HL-60 (cell line): ENCODE results near the gene NEGR1.

Experiments used
- DNase-seq, 2 experiments: peaks; one replicate each; pipeline ENCODE4 v3.0.0-alpha.2; 2010 to 2020; ENCODE audit warnings: low read depth in 1 of 2, low spot score in 1 of 2
- H3K27ac ChIP-seq: fragments of 250-450 bp; sonication (Bioruptor Pico); replicated peaks from 2 replicates; pipeline ENCODE4 v1.5.1; 2020; ENCODE audit warnings: mild to moderate bottlenecking, moderate library complexity
- H3K27me3 ChIP-seq: fragments of 250-450 bp; sonication (Bioruptor Pico); 2 replicates; pipeline ENCODE4 v1.5.1; 2021; ENCODE audit warnings: mild to moderate bottlenecking, moderate library complexity; ENCODE audit not compliant: insufficient read depth, poor library complexity, severe bottlenecking
- H3K4me3 ChIP-seq: replicated peaks from 2 replicates; pipeline ENCODE4 v1.5.1; 2011; ENCODE audit warnings: mild to moderate bottlenecking, control low read depth, low read length; ENCODE audit not compliant: insufficient read depth
- GABPA ChIP-seq: IDR thresholded peaks from 2 replicates; pipeline ENCODE4 v1.6.1; 2012; ENCODE audit warnings: low read depth
- POLR2AphosphoS5 ChIP-seq: IDR thresholded peaks from 2 replicates; pipeline ENCODE4 v1.6.1; 2012; ENCODE audit warnings: low read depth
- SPI1 ChIP-seq: IDR thresholded peaks from 2 replicates; pipeline ENCODE4 v1.6.1; 2012; ENCODE audit warnings: low read depth, mild to moderate bottlenecking, borderline replicate concordance
- TF ChIP-seq, protein P1 (sequence below): IDR thresholded peaks from one replicate; pipeline ENCODE4 v1.5.1; 2011; ENCODE audit warnings: low read length, control low read depth, inconsistent platforms; ENCODE audit not compliant: insufficient read depth
- TF ChIP-seq, protein P2 (sequence below): IDR thresholded peaks from 2 replicates; pipeline ENCODE4 v1.6.1; 2012; ENCODE audit warnings: low read depth; ENCODE audit not compliant: insufficient replicate concordance

Gene NEGR1

DNA sequence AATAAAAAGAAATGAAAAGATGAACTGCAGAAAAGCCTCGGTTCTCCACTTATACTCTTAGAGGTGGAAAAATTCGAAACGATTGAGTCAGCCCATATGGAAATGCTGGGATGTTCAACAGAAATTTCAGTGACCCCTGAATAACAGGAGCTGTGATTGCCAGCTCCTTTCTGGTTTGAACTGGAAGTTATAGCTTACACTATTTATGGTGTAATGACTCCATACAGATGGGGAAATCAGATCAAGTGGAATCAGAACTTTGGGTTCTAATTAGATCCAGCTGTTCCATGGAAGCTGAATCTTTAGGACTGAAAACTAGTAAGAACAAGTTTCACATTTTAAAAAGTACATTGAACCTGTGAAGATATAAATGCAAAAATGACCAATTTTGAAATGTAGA is 632.2 kb downstream of the NEGR1 start:
- Histone ChIP-seq H3K27me3 (no peaks in the 10 kb centered on the region), H3K27ac (no peak overlapping the region), H3K4me3 (no peak overlapping the region)
- no peak for TF ChIP-seq POLR2AphosphoS5
- TF ChIP-seq, protein P1, sequence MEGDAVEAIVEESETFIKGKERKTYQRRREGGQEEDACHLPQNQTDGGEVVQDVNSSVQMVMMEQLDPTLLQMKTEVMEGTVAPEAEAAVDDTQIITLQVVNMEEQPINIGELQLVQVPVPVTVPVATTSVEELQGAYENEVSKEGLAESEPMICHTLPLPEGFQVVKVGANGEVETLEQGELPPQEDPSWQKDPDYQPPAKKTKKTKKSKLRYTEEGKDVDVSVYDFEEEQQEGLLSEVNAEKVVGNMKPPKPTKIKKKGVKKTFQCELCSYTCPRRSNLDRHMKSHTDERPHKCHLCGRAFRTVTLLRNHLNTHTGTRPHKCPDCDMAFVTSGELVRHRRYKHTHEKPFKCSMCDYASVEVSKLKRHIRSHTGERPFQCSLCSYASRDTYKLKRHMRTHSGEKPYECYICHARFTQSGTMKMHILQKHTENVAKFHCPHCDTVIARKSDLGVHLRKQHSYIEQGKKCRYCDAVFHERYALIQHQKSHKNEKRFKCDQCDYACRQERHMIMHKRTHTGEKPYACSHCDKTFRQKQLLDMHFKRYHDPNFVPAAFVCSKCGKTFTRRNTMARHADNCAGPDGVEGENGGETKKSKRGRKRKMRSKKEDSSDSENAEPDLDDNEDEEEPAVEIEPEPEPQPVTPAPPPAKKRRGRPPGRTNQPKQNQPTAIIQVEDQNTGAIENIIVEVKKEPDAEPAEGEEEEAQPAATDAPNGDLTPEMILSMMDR: no peak
- TF ChIP-seq SPI1: no peak
- TF ChIP-seq, protein P2, sequence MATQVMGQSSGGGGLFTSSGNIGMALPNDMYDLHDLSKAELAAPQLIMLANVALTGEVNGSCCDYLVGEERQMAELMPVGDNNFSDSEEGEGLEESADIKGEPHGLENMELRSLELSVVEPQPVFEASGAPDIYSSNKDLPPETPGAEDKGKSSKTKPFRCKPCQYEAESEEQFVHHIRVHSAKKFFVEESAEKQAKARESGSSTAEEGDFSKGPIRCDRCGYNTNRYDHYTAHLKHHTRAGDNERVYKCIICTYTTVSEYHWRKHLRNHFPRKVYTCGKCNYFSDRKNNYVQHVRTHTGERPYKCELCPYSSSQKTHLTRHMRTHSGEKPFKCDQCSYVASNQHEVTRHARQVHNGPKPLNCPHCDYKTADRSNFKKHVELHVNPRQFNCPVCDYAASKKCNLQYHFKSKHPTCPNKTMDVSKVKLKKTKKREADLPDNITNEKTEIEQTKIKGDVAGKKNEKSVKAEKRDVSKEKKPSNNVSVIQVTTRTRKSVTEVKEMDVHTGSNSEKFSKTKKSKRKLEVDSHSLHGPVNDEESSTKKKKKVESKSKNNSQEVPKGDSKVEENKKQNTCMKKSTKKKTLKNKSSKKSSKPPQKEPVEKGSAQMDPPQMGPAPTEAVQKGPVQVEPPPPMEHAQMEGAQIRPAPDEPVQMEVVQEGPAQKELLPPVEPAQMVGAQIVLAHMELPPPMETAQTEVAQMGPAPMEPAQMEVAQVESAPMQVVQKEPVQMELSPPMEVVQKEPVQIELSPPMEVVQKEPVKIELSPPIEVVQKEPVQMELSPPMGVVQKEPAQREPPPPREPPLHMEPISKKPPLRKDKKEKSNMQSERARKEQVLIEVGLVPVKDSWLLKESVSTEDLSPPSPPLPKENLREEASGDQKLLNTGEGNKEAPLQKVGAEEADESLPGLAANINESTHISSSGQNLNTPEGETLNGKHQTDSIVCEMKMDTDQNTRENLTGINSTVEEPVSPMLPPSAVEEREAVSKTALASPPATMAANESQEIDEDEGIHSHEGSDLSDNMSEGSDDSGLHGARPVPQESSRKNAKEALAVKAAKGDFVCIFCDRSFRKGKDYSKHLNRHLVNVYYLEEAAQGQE: no peak
- TF ChIP-seq GABPA: no peak
- DNase-seq: no peak

DNA sequence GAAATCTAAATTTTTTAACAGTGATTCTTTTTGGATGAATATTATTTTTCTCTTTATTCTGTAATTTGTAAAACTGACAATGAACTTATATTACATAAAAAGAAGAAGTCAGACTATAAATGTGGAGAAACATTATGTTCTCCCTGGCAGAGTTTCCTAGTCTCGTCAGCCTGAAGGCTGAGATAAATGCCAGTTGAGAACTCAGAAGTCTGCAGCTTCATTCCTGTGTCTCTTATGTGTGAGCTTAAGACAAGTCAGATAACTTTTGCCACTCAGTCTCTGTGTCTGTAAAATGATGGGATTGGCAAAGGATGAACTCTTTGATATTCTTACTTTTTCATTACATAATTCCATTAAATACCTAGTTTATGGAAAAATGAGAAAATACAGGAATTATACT is 632.7 kb downstream of the NEGR1 start:
- Histone ChIP-seq H3K27ac (no peak overlapping the region), H3K27me3 (no peaks in the 10 kb centered on the region), H3K4me3 (no peak overlapping the region)
- no peak for DNase-seq
- TF ChIP-seq, protein P2: no peak
- TF ChIP-seq, protein P1: no peak
- TF ChIP-seq POLR2AphosphoS5: no peak
- no peak for TF ChIP-seq SPI1
- no peak for TF ChIP-seq GABPA

DNA sequence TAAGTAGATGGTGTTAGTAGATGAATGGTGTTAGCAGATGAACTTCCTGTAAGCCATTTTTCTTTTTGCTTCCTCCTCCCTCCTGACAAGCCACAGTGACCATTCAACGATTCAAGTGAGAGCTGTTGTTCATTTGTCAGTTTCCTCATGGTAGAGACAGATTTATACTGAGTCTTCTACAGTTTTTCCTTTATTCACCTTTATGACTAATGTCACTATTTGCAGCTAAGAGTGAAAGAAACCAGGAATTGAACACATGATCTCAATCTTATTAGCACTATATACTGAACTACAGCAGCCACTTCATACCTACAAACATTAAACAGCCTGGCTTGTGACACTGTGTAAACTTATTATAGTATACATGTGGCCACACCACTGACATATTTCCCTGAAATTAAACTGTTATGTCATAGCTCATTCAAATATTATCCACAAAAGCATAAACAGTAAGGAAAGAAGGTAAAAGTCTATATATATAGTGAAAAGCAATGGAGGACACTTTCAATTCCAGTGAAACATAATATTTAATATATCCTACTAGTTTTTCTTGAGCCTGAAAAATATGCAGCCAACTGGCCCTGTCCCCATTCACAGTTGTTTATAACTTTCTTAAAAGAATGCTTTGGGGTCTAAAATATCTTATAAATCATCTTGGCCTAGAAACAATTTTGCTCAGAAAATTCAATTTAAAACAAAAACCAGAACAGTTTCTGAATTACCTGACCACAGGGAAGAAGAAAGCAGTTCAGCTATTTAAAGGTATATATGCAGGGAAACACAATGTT is 634.6 kb downstream of the NEGR1 start:
- no peak overlapping the region for H3K27ac ChIP-seq
- DNase-seq: no peak
- H3K4me3 ChIP-seq: no peak overlapping the region
- H3K27me3 ChIP-seq: no peaks in the 10 kb centered on the region
- no peak for TF ChIP-seq GABPA
- TF ChIP-seq POLR2AphosphoS5: no peak
- TF ChIP-seq, protein P2: no peak
- TF ChIP-seq, protein P1: no peak
